ENCODE measurements around the gene CFTR.
"Not testable (repeated sequence)": the region's sequence is repeated elsewhere in the genome, so short reads cannot be mapped to it uniquely, and the experiment has no call there.

The CFTR gene

DNA sequence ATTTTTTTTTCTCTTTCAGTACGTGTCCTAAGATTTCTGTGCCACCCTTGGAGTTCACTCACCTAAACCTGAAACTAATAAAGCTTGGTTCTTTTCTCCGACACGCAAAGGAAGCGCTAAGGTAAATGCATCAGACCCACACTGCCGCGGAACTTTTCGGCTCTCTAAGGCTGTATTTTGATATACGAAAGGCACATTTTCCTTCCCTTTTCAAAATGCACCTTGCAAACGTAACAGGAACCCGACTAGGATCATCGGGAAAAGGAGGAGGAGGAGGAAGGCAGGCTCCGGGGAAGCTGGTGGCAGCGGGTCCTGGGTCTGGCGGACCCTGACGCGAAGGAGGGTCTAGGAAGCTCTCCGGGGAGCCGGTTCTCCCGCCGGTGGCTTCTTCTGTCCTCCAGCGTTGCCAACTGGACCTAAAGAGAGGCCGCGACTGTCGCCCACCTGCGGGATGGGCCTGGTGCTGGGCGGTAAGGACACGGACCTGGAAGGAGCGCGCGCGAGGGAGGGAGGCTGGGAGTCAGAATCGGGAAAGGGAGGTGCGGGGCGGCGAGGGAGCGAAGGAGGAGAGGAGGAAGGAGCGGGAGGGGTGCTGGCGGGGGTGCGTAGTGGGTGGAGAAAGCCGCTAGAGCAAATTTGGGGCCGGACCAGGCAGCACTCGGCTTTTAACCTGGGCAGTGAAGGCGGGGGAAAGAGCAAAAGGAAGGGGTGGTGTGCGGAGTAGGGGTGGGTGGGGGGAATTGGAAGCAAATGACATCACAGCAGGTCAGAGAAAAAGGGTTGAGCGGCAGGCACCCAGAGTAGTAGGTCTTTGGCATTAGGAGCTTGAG, at the start of gene CFTR:
TSS of gene CFTR (plus strand) at position 801 of the 830 bp plus-strand sequence. CDS start 70 bp downstream, outside the sequence.
- no peak for DNase-seq

DNA sequence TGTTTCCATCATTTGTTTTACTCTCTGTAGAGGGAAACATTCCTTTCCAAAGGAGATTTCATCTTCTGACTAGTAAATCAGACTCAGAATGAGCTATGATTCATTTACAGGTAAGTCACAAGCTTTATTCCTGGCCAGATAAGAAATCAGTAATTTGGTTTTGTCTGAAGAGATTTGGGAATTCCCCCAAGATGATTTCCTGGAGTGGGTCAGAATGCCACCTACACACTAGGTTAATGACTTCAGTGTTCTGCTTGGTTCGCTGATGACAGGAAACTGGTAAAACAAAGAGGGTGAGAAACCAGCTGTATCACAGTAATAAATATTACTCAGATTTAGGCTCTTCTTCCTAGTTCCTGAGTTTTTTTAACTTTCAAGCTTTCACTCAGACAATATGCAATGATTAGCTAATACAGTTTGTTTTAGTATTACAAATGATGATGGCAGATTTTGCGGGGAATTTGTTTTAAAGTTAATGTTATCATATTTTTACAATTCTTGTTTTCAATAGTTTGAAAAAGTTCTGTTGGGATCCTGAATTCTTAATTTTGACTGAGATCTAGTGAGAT, 44.3 kb upstream of the CFTR start:
- DNase-seq: no peak

DNA sequence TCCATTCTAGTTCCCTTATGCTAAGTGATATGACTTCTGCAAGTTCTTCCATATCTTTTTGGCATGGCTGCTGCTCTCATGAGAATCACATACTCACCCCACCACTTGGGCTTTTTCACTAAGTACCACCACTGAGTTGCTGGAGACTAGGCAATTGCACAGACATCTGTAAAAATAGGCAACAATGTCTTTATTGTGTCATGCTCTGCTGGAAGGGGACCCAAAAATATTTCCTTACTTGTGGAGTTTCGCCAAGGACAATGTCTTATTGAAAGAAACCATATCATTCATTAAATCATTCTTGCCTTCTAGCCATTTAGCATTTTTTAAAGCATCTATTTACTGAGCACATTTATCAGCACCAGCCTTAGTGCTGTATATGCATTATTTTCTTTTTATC, 35.2 kb upstream of the CFTR start:
- no peak for DNase-seq

DNA sequence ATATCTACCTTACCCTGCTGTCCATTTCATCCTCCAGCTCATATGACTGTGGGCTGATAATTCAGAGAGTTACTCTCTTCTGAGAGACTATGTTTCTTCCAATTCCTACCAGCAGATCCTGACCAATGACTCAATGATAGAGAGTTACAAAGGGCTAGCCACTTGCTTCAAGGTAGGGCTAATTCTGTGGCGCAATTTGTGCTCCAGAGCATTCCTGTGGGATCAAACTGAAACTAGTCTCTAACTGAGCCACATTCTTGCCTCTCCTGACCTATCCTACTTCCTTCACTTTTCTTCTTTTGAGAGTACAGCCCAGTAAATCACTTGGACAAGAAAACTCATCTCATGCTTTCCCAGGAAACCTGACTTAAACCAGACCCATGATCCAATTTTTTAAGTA, 34.6 kb upstream of the CFTR start:
- DNase-seq: no peak

DNA sequence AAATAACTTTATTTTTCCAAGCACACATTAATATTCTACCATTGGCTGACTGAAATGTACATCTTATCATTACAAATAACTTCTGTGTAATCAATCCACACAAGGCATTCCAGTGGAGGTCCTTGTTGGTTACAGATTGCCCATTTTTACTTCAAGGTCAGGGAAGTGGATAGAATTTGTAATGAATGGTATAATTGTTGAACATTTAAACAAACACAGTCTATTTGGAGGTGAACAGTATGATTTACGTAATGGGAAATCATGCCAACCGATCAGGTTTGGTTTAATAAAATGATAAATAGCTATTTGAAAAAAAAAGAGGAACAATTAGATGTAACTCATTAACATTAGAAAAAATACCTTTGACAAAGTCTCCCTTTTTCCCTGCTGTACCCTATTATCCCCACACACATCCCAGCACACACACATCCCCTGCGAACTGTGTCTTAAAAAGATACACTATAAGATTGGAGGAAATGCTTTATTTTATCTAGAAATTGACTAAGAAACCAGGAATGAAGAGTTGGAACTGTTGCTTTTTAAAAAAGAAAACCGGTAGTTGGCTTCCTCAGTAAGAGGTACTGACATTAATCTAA, 33.5 kb upstream of the CFTR start:
- no peak for DNase-seq

DNA sequence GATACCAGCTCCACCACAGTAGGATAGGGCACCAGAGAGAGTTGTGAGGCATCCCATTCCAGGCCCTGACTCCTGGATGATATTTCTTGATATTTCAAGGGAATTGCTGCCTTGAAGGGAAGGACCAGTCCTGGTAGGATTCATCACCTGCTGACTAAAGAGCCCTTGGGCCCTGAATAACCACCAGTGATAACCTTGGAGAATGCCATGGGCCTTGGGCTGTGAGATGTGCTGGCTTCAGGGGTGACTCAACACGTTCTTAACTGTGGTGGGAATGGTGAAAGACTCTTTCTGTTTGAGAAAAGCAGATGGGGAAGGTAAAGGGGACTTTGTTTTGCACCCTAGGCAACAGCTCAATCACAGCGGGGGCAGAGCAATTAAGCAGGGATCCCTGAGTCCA, 31.2 kb upstream of the CFTR start:
- DNase-seq: no peak

DNA sequence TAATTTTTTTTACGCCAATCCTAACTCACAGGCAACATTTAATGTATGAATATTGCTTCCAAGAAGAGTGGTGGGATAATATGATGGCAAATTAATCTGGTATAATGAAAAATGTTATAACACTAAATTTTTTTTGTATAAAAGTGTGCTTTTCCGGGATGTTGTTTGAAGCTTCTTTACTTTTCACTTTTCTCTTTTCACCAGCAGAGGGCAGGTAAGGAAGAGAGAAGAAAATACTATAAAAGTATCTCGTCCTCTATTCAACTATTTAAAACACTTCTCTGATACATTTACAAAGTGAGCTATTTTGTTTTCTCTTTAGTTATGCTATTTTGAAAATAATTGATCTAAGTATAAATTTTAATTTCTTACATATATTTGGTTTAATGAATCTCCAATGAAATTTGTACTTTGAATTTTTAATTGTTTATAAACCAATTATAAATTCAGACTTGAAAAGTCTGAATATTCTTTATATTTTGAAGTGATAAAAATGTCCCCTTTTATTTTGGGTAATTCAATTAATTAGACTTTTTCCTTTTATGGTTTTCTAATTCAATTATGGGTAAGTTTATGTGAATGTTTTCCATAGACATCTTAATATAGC, 20.7 kb upstream of the CFTR start:
- no peak for DNase-seq

DNA sequence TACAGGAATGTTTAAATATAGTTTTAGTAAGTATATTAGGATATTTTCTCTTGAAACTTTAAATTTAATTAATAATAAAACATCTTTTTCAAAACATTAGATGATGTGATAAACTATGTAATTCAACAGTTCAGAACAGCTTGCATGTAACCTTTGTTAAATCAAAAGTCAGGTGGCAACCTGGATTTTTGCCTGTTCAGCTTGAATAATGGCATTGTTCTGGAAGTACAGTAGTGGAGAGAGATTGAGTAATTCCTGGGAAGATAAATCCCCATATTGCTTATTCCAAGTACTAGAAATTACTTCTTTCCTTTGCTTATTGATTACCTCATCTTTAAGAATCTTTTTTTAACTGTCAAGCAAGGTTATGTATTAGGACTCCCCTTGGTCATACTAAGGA, 20.1 kb upstream of the CFTR start:
- DNase-seq: no peak

DNA sequence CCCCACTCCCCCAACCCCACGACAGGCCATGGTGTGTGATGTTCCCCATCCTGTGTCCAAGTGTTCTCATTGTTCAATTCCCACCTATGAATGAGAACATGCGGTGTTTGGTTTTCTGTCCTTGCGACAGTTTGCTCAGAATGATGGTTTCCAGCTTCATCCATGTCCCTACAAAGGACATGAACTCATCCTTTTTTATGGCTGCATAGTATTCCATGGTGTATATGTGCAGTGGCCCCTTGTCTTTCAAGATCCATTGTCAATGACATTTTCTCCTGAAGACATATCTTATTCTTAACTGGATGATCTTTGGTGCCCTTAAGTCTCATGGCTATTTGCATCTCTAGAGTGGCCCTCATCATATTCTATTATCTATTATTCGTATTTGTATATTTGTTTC, 19.0 kb upstream of the CFTR start:
- DNase-seq: not testable (repeated sequence)

DNA sequence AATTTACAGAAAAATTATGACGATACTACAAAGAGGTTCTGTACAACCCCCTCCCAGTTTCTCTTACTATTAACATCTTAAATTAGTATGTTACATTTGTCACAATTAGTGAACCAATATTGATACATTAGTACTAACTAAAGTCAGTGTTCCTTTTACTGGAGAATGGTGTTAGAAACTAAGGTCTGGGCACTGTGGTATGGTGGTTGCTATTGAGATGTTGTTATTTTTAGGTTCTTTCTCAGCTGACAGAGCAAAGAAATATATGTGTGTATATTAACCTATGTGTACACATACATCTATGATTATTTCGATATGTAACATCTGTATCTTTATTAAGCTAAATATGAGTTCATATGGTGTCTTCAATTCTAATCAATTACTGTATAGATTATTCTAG, 11.7 kb upstream of the CFTR start:
- DNase-seq: no peak

DNA sequence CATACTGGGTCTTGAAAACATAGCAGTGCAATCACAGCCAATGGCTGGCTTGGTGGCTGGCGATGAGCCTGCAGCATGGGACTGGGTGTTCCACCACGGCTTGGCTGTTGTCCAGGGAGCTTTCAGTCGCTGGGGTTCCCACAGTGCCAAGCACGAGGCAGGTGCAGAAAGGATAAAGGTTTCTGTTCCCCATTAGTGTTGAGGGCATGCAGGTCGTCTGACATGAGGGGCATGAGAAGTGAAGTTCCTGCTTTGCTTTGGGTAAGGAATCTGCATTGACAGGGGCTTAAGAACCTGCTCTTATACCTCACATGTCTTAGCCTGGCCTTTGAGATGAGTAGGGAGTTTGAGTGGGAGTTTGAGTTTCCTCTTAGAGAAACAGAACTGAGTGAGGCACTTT, 9.0 kb upstream of the CFTR start:
- no peak for DNase-seq

DNA sequence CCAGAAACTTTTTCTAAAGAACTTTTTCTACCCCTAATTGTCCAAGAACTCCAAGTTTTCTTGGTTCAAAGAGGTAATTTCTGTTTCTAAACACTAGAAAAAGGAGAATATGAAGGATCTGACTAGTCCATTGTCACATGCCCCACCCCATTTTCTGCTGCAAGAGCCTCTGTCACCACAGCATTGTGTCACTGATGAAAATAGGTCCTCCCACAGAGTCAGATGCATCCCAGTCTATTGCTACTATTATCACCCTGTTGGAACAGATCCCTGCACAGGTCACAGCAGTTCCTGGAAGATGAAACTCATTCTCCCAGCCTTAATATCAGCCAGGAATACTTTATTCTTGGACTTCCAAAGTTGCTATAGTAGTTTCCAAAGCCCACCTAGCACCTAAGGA, 7.5 kb upstream of the CFTR start:
- no peak for DNase-seq

DNA sequence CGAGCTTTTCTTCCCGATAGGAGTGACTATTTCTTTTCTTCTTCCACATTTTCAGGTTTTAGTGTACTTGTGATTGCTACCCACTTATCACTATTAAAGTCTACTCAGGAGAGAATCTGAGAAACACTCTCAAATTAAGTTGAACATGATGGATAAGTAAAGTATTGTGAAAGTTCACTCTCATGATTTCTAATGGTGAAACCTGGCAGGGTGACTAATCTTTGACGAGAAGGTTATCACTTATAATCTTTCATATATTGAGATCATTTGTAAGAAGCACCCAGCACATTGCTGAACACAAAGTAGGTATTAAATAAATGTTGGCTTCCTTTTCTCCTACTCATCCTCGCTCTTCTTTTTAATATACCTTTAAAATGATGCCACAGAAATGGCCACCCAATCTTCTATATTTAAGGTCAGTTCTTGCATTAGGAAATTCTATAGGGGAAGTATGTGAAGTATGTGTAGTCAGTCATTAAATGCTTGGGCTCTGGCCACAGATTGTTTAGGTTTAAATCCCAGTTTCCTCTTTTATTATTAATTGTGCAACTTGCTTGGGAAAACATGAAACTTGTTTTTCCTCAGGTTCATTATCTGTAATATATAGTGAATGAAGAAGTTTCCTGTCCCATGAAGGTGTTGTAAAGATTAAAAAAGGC, 3.1 kb upstream of the CFTR start:
- DNase-seq: no peak

DNA sequence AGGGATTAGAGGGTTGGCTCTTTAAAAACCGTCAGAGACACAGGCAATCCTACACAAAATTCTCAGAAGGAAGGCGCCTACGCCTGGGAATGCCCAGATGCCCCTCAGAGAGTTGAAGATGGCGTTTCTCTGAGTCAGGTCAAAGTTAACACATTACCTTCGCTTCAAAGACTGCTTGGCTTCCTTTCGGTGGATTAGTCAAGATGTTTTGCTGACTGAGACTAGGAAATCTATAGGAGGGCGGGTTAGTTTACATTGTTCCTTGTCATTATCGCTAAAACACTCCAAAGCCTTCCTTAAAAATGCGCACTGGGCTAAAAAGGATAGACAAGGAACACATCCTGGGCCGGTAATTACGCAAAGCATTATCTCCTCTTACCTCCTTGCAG, 995 bp upstream of the CFTR start:
- no peak for DNase-seq

DNA sequence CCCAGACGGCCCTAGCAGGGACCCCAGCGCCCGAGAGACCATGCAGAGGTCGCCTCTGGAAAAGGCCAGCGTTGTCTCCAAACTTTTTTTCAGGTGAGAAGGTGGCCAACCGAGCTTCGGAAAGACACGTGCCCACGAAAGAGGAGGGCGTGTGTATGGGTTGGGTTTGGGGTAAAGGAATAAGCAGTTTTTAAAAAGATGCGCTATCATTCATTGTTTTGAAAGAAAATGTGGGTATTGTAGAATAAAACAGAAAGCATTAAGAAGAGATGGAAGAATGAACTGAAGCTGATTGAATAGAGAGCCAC, 184 bp downstream of the CFTR start:
- no peak for DNase-seq

DNA sequence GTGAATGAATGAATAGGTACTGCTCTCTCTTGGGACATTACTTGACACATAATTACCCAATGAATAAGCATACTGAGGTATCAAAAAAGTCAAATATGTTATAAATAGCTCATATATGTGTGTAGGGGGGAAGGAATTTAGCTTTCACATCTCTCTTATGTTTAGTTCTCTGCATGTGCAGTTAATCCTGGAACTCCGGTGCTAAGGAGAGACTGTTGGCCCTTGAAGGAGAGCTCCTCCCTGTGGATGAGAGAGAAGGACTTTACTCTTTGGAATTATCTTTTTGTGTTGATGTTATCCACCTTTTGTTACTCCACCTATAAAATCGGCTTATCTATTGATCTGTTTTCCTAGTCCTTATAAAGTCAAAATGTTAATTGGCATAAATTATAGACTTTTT, 1.2 kb downstream of the CFTR start:
- no peak for DNase-seq

DNA sequence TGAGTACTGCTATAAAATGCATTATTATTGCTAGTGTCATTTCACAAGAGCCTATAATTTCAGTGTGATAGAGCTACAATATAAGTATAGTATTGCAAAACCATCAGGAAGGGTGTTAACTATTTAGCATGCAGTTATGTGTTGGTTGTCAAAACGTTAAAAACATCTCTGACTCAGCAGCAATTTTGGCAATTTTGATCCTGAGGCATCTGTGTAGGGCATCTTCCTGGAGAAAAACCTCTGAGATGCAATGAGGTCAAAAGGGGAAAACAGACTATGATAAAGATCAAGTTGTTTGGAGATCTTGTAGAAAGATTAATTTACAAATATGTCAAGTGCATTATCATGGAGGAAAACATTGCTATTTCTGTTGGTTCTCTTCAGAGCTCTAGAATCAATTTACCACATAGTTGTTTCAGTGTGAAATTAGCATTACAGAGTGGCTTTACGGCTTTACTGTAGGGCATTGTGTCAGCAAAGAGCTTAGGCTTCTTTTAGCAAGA, 5.3 kb downstream of the CFTR start:
- DNase-seq: no peak

DNA sequence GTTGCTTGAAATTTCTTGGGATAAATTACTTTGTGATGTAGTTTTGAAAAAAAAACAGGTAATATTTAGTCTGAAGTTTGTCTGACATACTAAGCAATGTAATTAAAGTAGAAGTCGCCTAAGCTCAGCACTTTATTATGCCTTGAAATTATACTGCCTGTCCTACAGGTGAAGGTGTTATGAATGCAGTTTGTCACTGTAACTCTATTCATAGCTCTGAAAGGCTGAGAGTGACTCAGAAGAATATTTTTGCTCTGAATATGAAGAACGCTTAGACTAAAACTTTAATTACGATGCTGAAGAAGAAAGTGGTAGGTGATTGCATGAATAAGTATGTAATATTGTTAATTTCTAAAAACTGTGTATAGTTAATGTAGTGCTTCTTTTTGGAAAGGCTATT, 9.2 kb downstream of the CFTR start:
- no peak for DNase-seq

DNA sequence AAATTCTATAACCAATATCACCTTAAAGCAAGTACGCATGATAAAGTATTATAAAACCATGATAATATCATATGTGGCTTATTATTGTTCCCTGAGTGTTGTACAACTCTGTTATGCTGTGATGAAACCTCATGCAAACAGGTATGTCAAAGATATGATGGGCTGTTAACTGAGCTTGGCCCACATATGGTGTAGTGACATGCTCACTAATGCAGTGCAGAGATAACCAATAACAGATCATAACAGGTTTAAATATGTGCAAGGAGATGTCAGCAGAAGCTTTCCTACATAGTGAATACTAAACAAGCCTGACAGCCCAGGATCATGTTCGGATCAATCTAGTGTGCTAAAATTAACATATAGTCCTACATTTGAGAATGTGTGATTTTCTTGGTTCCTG, 9.6 kb downstream of the CFTR start:
- DNase-seq: no peak

DNA sequence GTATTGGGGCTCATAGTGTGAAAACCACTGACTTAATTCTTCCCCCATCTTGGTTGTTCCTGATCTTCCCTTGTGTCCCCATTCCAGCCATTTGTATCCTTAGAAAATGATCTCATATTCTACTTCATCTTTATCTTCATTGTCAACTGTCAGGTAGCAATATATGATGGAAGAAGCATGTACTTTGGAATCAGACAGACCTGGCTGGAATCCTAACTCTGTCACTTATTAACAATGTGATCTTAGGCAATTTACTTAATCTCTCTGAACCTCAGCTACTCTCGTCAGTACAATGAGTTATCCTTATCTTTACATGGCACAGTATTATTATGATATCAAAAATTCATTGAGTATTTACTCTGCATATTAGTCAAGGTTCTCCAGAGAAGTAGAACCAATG, 10.1 kb downstream of the CFTR start:
- no peak for DNase-seq

DNA sequence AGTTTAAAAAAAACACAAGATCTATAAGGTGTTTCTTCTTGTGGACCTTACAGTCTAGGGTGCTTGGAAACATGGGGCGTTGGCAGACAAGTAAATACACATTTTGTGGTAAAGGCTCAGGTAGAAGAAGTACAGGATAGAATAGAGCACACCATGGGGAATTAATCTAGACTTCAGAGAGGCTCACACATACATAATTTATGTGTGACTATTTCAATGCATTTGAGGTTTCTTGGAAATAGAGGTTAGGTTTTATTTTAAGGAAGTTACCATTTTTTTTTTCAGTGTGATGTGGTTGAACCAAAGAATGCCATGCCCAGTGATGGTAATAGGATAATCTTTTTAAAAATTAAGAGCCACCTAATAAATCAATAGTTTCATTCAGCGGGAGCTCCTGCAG, 12.8 kb downstream of the CFTR start:
- DNase-seq: no peak

DNA sequence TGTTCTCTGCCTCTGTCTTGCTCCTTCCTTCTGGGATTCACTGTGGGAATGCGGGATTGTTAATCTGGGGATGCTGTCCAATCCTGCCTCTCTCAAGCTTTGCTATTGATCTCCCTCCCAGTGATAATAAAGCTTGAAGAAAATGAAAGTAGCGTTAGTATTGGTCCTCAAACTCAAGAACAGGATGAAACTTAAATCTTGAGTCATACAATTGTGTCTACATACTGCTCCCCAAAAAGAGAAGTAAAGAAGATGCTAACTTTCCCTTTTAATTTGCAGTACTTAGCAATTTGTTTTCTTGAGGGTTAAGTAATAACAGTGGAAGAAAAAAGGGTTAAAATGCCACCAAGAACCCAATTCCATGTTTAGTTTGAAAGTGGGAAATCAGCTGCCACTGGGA, 13.6 kb downstream of the CFTR start:
- DNase-seq: no peak

DNA sequence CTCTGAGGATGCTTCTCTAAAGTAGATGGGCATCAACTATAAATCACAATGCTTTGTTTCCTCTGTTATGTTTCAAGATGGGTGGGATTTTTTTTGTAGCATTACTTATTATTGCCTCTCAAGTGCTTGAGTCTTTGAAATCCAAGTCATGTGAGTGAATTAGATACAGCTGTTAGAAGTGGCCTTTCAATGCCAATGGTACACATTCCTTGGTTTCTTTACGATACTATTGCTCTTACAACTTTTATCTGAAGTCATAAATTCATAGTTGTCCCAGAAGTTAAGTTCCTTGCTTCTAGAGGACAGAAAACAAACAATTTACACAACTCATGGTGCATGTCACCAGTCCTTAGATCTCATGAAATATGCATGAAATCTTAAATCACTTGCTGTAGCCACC, 15.5 kb downstream of the CFTR start:
- DNase-seq: no peak

DNA sequence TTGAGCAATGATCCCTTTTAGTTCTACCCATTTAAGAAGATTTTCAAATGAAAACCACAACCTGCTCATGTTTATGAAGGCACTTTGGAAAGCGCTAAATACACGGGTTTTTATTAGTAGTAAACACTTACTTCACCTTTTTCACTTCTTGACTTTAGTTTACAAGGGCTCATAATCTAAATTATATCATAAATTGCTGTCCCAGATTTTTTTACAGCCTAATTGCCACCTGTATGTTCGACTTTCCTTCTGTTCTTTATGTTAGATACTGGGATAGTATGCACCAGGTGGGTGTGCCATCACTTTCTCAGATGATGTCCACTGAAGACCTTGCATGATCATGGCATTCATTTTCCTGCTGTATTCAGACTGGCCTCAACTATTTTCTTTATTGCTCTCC, 22.5 kb downstream of the CFTR start:
- no peak for DNase-seq

Data from activated effector memory CD4-positive, alpha-beta T cell treated with Interleukin-2 at 50 U/mL for 16 hours (primary cell).